Parathyroid adenoma (tissue), 2 donors: ENCODE measurements around the gene EPB41L4B.

Experiments
- H2AFZ ChIP-seq: fragments of 300-600 bp; sonication (generic); one replicate; pipeline ENCODE4 v1.7.0; 2017; ENCODE audit warnings: antibody characterized with exemption, mild to moderate bottlenecking
- H3K27ac ChIP-seq: fragments of 300-600 bp; sonication (generic); one replicate; pipeline ENCODE4 v1.7.0; 2017
- H3K27me3 ChIP-seq: fragments of 300-600 bp; sonication (generic); one replicate; pipeline ENCODE4 v1.7.0; 2017; ENCODE audit warnings: low read length; ENCODE audit not compliant: control insufficient read depth, insufficient read depth
- H3K36me3 ChIP-seq: fragments of 300-600 bp; sonication (generic); one replicate; pipeline ENCODE4 v1.7.0; 2017; ENCODE audit warnings: low read length; ENCODE audit not compliant: control insufficient read depth, insufficient read depth
- H3K4me1 ChIP-seq: fragments of 300-600 bp; sonication (generic); one replicate; pipeline ENCODE4 v1.7.0; 2017; ENCODE audit warnings: control low read depth
- H3K4me2 ChIP-seq: fragments of 300-600 bp; sonication (generic); one replicate; pipeline ENCODE4 v1.7.0; 2017; ENCODE audit warnings: low read length
- H3K4me3 ChIP-seq: fragments of 300-600 bp; sonication (generic); one replicate; pipeline ENCODE4 v1.7.0; 2017; ENCODE audit warnings: low read depth, low read length
- H3K79me2 ChIP-seq: fragments of 300-600 bp; sonication (generic); one replicate; pipeline ENCODE4 v1.7.0; 2017; ENCODE audit warnings: control low read depth
- H3K9ac ChIP-seq: fragments of 300-600 bp; sonication (generic); one replicate; pipeline ENCODE4 v1.7.0; 2017; ENCODE audit warnings: mild to moderate bottlenecking
- H3K9me3 ChIP-seq: fragments of 300-600 bp; sonication (generic); one replicate; pipeline ENCODE4 v1.7.0; 2017; ENCODE audit warnings: low read length; ENCODE audit not compliant: control insufficient read depth
- CTCF ChIP-seq: fragments of 300-600 bp; sonication (generic); IDR thresholded peaks from one replicate; pipeline ENCODE4 v1.7.0; 2017; ENCODE audit warnings: antibody characterized with exemption, mild to moderate bottlenecking
- donor health status: primary hyperparathyroidism.

EPB41L4B gene

GRCh38 chr9:109281518-109281917 lies 39.3 kb downstream of the EPB41L4B start:
- Histone ChIP-seq H3K4me3 (no peak overlapping the region), H3K4me1 (peaks cover 5% of the 10 kb centered on the region)

DNA sequence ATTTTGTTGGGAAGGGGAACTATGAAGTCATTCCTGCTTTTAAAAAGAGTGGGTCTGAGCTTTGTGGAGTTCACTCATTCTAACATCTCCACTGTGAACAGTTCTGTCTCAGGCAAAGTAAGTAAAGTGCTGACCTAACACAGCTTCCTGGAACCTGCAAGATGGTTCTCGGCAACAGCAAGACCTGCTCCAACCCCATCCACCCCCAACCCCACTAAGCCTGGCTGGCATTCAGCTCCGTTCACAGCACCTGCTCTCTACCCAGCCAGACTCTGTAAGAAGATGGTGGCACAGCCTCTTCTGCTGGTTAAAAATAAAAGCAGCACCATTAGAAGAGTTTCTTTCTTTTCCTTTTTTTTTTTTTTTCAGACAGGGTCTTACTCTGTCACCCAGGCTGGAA lies 42.0 kb downstream of the EPB41L4B start:
- no peak overlapping the region for H3K9ac ChIP-seq
- H3K79me2 ChIP-seq = no peaks in the 10 kb centered on the region
- no peak overlapping the region for H3K4me3 ChIP-seq
- H3K4me2 ChIP-seq = no peak overlapping the region
- TF ChIP-seq CTCF = no peak
- H3K27ac ChIP-seq = no peak overlapping the region
- peaks cover 5% of the 10 kb centered on the region for H3K4me1 ChIP-seq
- no peaks in the 10 kb centered on the region for H3K27me3 ChIP-seq
- H3K36me3 ChIP-seq = no peaks in the 10 kb centered on the region
- H2AFZ ChIP-seq = no peak overlapping the region
- H3K9me3 ChIP-seq = no peaks in the 10 kb centered on the region

More at GRCh38 chr9:109281518-109281917, 39.3 kb downstream of the EPB41L4B start:
- Histone ChIP-seq H3K9ac (no peak overlapping the region), H2AFZ (no peak overlapping the region), H3K9me3 (no peaks in the 10 kb centered on the region), H3K36me3 (no peaks in the 10 kb centered on the region), H3K79me2 (no peaks in the 10 kb centered on the region), H3K27me3 (no peaks in the 10 kb centered on the region), H3K27ac (no peak overlapping the region), H3K4me2 (no peak overlapping the region)
- TF ChIP-seq CTCF = no peak

GRCh38 chr9:109278216-109278615 lies 42.6 kb downstream of the EPB41L4B start:
- TF ChIP-seq CTCF = no peak
- H3K27me3 ChIP-seq = no peaks in the 10 kb centered on the region
- H3K9ac ChIP-seq = no peak overlapping the region
- H2AFZ ChIP-seq = no peak overlapping the region
- no peak overlapping the region for H3K4me3 ChIP-seq
- no peaks in the 10 kb centered on the region for H3K9me3 ChIP-seq
- H3K4me1 ChIP-seq = peaks cover 5% of the 10 kb centered on the region
- no peaks in the 10 kb centered on the region for H3K79me2 ChIP-seq
- H3K4me2 ChIP-seq = no peak overlapping the region
- no peak overlapping the region for H3K27ac ChIP-seq
- no peaks in the 10 kb centered on the region for H3K36me3 ChIP-seq

DNA sequence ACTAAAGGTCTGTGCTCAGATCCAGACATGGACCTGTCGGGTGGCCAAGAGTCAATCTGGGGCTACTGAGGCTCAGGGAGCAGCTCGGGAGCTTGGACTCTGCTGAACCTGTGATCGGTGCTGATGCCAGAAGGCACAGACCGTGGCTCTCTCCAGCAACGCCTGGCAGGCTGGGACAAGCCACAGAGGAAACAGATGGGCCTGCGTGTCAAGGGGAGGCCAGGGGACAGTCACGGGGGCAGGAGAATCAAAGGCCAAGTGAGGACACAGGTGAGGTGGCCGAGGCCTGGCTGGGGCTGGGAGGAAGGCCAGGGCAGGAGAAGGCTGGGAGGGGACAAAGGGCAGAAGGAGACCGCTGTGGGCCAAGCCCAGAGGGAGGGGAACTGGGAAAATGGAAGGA lies 43.4 kb downstream of the EPB41L4B start:
- Histone ChIP-seq H3K79me2 (no peaks in the 10 kb centered on the region), H3K4me2 (no peak overlapping the region), H3K9ac (no peak overlapping the region), H2AFZ (no peak overlapping the region), H3K27me3 (no peaks in the 10 kb centered on the region), H3K4me3 (no peak overlapping the region), H3K9me3 (no peaks in the 10 kb centered on the region), H3K4me1 (peaks cover 5% of the 10 kb centered on the region), H3K27ac (no peak overlapping the region), H3K36me3 (no peaks in the 10 kb centered on the region)
- TF ChIP-seq CTCF = no peak

GRCh38 chr9:109276469-109277440 lies 44.1 kb downstream of the EPB41L4B start:
- Histone ChIP-seq H2AFZ (no peak overlapping the region), H3K27ac (no peak overlapping the region), H3K9ac (no peak overlapping the region), H3K4me1 (peaks cover 5% of the 10 kb centered on the region), H3K27me3 (no peaks in the 10 kb centered on the region), H3K4me2 (no peak overlapping the region), H3K4me3 (no peak overlapping the region), H3K9me3 (no peaks in the 10 kb centered on the region), H3K36me3 (no peaks in the 10 kb centered on the region), H3K79me2 (no peaks in the 10 kb centered on the region)
- TF ChIP-seq CTCF = no peak
